Aorta (tissue), 5 donors: ENCODE data around the gene MYPN. TPM values are rescaled to one million over a fixed set of nuclear protein-coding genes. Genes with fewer than 3 reads are reported as not detected.

Source experiments
- ATAC-seq: fragments of 200-7000 bp; cut with Tn5 transposase; one replicate; pipeline ENCODE4 v1.9.1; 2022; ENCODE audit warnings: moderate library complexity; ENCODE audit not compliant: low FRiP score
- DNase-seq, 2 donors: peaks; one replicate each; pipeline ENCODE4 v3.0.0-alpha.2; 2020
- H3K27ac ChIP-seq, 2 donors: one replicate each; pipeline ENCODE4 v1.5.1; 2013; ENCODE audit warnings: low read length in 2 of 2, mild to moderate bottlenecking in 2 of 2, moderate library complexity in 2 of 2, control low read depth in 1 of 2, inconsistent platforms in 1 of 2, low read depth in 1 of 2
- H3K27me3 ChIP-seq, 2 donors: one replicate each; pipeline ENCODE4 v1.6.1; 2013; ENCODE audit warnings: control low read depth in 1 of 2, low read length in 1 of 2, mild to moderate bottlenecking in 1 of 2, moderate library complexity in 1 of 2; ENCODE audit not compliant: insufficient read depth in 2 of 2, control insufficient read depth in 1 of 2
- H3K36me3 ChIP-seq, 2 donors: one replicate each; pipeline ENCODE4 v1.6.1; 2013; ENCODE audit warnings: control low read depth in 1 of 2, low read length in 1 of 2, mild to moderate bottlenecking in 1 of 2; ENCODE audit not compliant: insufficient read depth in 2 of 2, control insufficient read depth in 1 of 2
- H3K4me1 ChIP-seq, 2 donors: one replicate each; pipeline ENCODE4 v1.6.1; 2013; ENCODE audit warnings: low read length in 2 of 2, control low read depth in 1 of 2, mild to moderate bottlenecking in 1 of 2, moderate library complexity in 1 of 2; ENCODE audit not compliant: insufficient read depth in 2 of 2, control insufficient read depth in 1 of 2
- H3K4me3 ChIP-seq, 2 donors: one replicate each; pipeline ENCODE4 v1.5.1; 2013; ENCODE audit warnings: low read length in 2 of 2, control low read depth in 1 of 2, mild to moderate bottlenecking in 1 of 2
- H3K9me3 ChIP-seq: one replicate; pipeline ENCODE4 v1.6.1; 2013; ENCODE audit warnings: mild to moderate bottlenecking, low read length; ENCODE audit not compliant: control insufficient read depth
- WGBS, 2 donors: extraction: QIAGEN DNeasy Blood & Tissue Kit; methylation state at CpG; one replicate each; pipeline ENCODE4 v1.1.7; 2013; 5-methylcytosine and 5-hydroxymethylcytosine counted together
- intact Hi-C, 2 donors: fragments of 100-400 bp; cut with DNase I; formaldehyde crosslinking; loops; one replicate each; pipeline versions ENCODE4 v1.14.2 to v1.15.0; 2022
- polyA plus RNA-seq, 2 donors: library from polyadenylated mRNA; stranded (reverse); fragments of 200-250 nt; gene quantifications; one replicate each; pipeline ENCODE4 v1.2.3, GENCODE V29; 2013
- total RNA-seq, 2 donors: library from RNA; stranded (reverse); fragmentation: NEBNext Ultra II Directional; extraction: Animal tissue kit (Norgen Biotek cat#: 25700); gene quantifications; one replicate each; pipeline ENCODE4 v1.2.1, GENCODE V29; 2021
- donor health status: healthy with polysubstance abuse.
- donor health status: Bipolar disorder and iron deficiency.
- donor health status: DM: no; HTN: no; CAD: no.
- donor health status: DM: no; HTN: no; CAD: no.
- donor health status: DM: yes; HTN: yes; CAD: no.

MYPN gene
- total and polyA plus RNA-seq, 4 donors, result 0.10 to 0.25 TPM; not detected in 2

GRCh38 chr10:68163735-68164134 is 54.4 kb downstream of the MYPN start:
- no peaks in the 10 kb centered on the region for H3K27me3 ChIP-seq
- DNase-seq, result no peak
- intact Hi-C loops, result no loop called here
- ATAC-seq, result no peak
- 45 to 48% methylated on average over 2 of the region's 2 CpGs for WGBS, 2 donors
- H3K27ac ChIP-seq, result no peak overlapping the region
- no peaks in the 10 kb centered on the region for H3K9me3 ChIP-seq
- H3K4me3 ChIP-seq, result no peak overlapping the region
- no peaks in the 10 kb centered on the region for H3K4me1 ChIP-seq
- H3K36me3 ChIP-seq, result no peaks in the 10 kb centered on the region

GRCh38 chr10:68165643-68166042 is 56.4 kb downstream of the MYPN start:
- Histone ChIP-seq H3K36me3 (no peaks in the 10 kb centered on the region), H3K4me3 (no peak overlapping the region), H3K4me1 (no peaks in the 10 kb centered on the region), H3K27me3 (no peaks in the 10 kb centered on the region), H3K27ac (no peak overlapping the region), H3K9me3 (no peaks in the 10 kb centered on the region)
- 69 to 80% methylated on average over 3 of the region's 3 CpGs for WGBS, 2 donors
- intact Hi-C loops, result no loop called here
- no peak for ATAC-seq
- no peak for DNase-seq

- intact Hi-C loops, result no loop called here
- H3K27ac ChIP-seq, result no peak overlapping the region
- H3K27me3 ChIP-seq, result no peaks in the 10 kb centered on the region
- DNase-seq (no peak), ATAC-seq (no peak)
- 68 to 88% methylated on average over 3 of the region's 3 CpGs for WGBS, 2 donors
- no peak overlapping the region for H3K4me3 ChIP-seq
- H3K9me3 ChIP-seq, result no peaks in the 10 kb centered on the region
- H3K36me3 ChIP-seq, result no peaks in the 10 kb centered on the region
- H3K4me1 ChIP-seq, result no peaks in the 10 kb centered on the region
These were observed 57.7 kb downstream of the MYPN start for GRCh38 chr10:68166871-68167585.

GRCh38 chr10:68167586-68168189 is 58.4 kb downstream of the MYPN start:
- WGBS, 2 donors, result 92 to 93% methylated on average over 6 of the region's 6 CpGs
- H3K4me1 ChIP-seq, result no peaks in the 10 kb centered on the region
- no peaks in the 10 kb centered on the region for H3K36me3 ChIP-seq
- H3K27me3 ChIP-seq, result no peaks in the 10 kb centered on the region
- no peak overlapping the region for H3K27ac ChIP-seq
- no peak overlapping the region for H3K4me3 ChIP-seq
- no peak for ATAC-seq
- DNase-seq, result no peak
- intact Hi-C loops, result no loop called here
- H3K9me3 ChIP-seq, result no peaks in the 10 kb centered on the region

- H3K36me3 ChIP-seq, result no peaks in the 10 kb centered on the region
- no peaks in the 10 kb centered on the region for H3K27me3 ChIP-seq
- no peak overlapping the region for H3K27ac ChIP-seq
- no peaks in the 10 kb centered on the region for H3K9me3 ChIP-seq
- ATAC-seq (no peak), DNase-seq (no peak)
- 78 to 91% methylated on average over 1 of the region's 1 CpG for WGBS, 2 donors
- no peaks in the 10 kb centered on the region for H3K4me1 ChIP-seq
- no peak overlapping the region for H3K4me3 ChIP-seq
- intact Hi-C loops, result no loop called here
These were observed 62.3 kb downstream of the MYPN start for GRCh38 chr10:68171539-68172080.

- 86 to 91% methylated on average over 2 of the region's 2 CpGs for whole genome bisulfite sequencing, 2 donors
These were observed 63.0 kb downstream of the MYPN start for GRCh38 chr10:68172324-68172723.

GRCh38 chr10:68175949-68176348 is 66.7 kb downstream of the MYPN start:
- Histone ChIP-seq H3K36me3 (no peaks in the 10 kb centered on the region), H3K4me1 (no peaks in the 10 kb centered on the region)
- WGBS, 2 donors, result 0 to 11% methylated on average over 1 of the region's 1 CpG

More at GRCh38 chr10:68172324-68172723, 63.0 kb downstream of the MYPN start:
- Histone ChIP-seq H3K27ac (no peak overlapping the region), H3K4me1 (no peaks in the 10 kb centered on the region), H3K4me3 (no peak overlapping the region), H3K9me3 (no peaks in the 10 kb centered on the region), H3K36me3 (no peaks in the 10 kb centered on the region), H3K27me3 (no peaks in the 10 kb centered on the region)
- intact Hi-C loops, result no loop called here
- ATAC-seq (no peak), DNase-seq (no peak)

GRCh38 chr10:68176797-68177196 is 67.5 kb downstream of the MYPN start:
- intact Hi-C loops, result no loop called here
- Histone ChIP-seq H3K27ac (no peak overlapping the region), H3K4me1 (no peaks in the 10 kb centered on the region), H3K36me3 (no peaks in the 10 kb centered on the region), H3K4me3 (no peak overlapping the region), H3K27me3 (no peaks in the 10 kb centered on the region), H3K9me3 (no peaks in the 10 kb centered on the region)
- no peak for DNase-seq
- WGBS, 2 donors, result 67 to 73% methylated on average over 4 of the region's 4 CpGs
- no peak for ATAC-seq

More at GRCh38 chr10:68175949-68176348, 66.7 kb downstream of the MYPN start:
- H3K9me3 ChIP-seq, result no peaks in the 10 kb centered on the region
- ATAC-seq, result no peak
- no peaks in the 10 kb centered on the region for H3K27me3 ChIP-seq
- intact Hi-C loops, result no loop called here
- H3K27ac ChIP-seq, result no peak overlapping the region
- no peak for DNase-seq
- H3K4me3 ChIP-seq, result no peak overlapping the region

- Histone ChIP-seq H3K4me3 (no peak overlapping the region), H3K36me3 (no peaks in the 10 kb centered on the region)
These were observed 69.3 kb downstream of the MYPN start for GRCh38 chr10:68178592-68178991.

More at GRCh38 chr10:68178592-68178991, 69.3 kb downstream of the MYPN start:
- intact Hi-C loops, result no loop called here
- H3K27ac ChIP-seq, result no peak overlapping the region
- ATAC-seq (no peak), DNase-seq (no peak)
- no peaks in the 10 kb centered on the region for H3K27me3 ChIP-seq
- H3K9me3 ChIP-seq, result no peaks in the 10 kb centered on the region
- no peaks in the 10 kb centered on the region for H3K4me1 ChIP-seq
- 85 to 86% methylated on average over 4 of the region's 4 CpGs for WGBS, 2 donors
